Caco-2 (cell line): Measurements from ENCODE around the gene HOXD12. TPM values are rescaled to one million over a fixed set of nuclear protein-coding genes. Genes with fewer than 3 reads are reported as not detected.

Experiments
- BruUV-seq: library from RNA; stranded (reverse); fragments of 400-500 nt; replicated peaks from 2 replicates; lab custom pipeline; 2021; lab: Mats Ljungman, UMichigan
- CTCF ChIA-PET: fragments of 300-600 bp; sonication (Branson Sonifier 250); formaldehyde crosslinking; loops from one replicate; lab custom pipeline; 2022; ENCODE audit warnings: antibody characterized with exemption; lab: Charles Lee
- POLR2A ChIA-PET: fragments of 300-600 bp; sonication (Branson Sonifier 250); formaldehyde crosslinking; loops from one replicate; lab custom pipeline; 2022; ENCODE audit warnings: antibody characterized with exemption; lab: Charles Lee
- DNase-seq, 2 experiments: peaks; one replicate each; pipeline versions ENCODE4 v3.0.0 to v3.0.0-alpha.2; 2020 to 2022
- H3K27me3 ChIP-seq: replicated peaks from 2 replicates; pipeline ENCODE4 v1.6.0; 2011; ENCODE audit warnings: low read length; ENCODE audit not compliant: control insufficient read depth, insufficient read depth
- H3K36me3 ChIP-seq: 2 replicates; pipeline ENCODE4 v1.5.1; 2011; ENCODE audit warnings: low read length; ENCODE audit not compliant: control insufficient read depth, insufficient read depth
- H3K4me1 ChIP-seq: fragments of 250-450 bp; sonication (Bioruptor Pico); 2 replicates; pipeline ENCODE4 v1.5.1; 2020; ENCODE audit warnings: mild to moderate bottlenecking
- H3K4me3 ChIP-seq: 2 replicates; pipeline ENCODE4 v1.5.1; 2011; ENCODE audit warnings: low read depth, mild to moderate bottlenecking, control low read depth, low read length
- H3K9me3 ChIP-seq: fragments of 250-450 bp; sonication (Bioruptor Pico); 2 replicates; pipeline ENCODE4 v1.5.1; 2020; ENCODE audit warnings: mild to moderate bottlenecking, moderate library complexity
- H3K27ac Mint-ChIP-seq: one replicate; pipeline ENCODE4 v1.8.0; 2022; ENCODE audit warnings: mixed read lengths; ENCODE audit not compliant: unreplicated experiment
- H3K27me3 Mint-ChIP-seq: one replicate; pipeline ENCODE4 v1.8.0; 2022; ENCODE audit warnings: mixed read lengths; ENCODE audit not compliant: insufficient read depth, unreplicated experiment
- H3K36me3 Mint-ChIP-seq: one replicate; pipeline ENCODE4 v1.8.0; 2022; ENCODE audit warnings: mild to moderate bottlenecking, mixed read lengths; ENCODE audit not compliant: insufficient read depth, unreplicated experiment
- H3K4me1 Mint-ChIP-seq: one replicate; pipeline ENCODE4 v1.8.0; 2022; ENCODE audit warnings: low read depth, mixed read lengths; ENCODE audit not compliant: unreplicated experiment
- H3K4me3 Mint-ChIP-seq: one replicate; pipeline ENCODE4 v1.8.0; 2022; ENCODE audit warnings: mild to moderate bottlenecking, moderate library complexity, mixed read lengths; ENCODE audit not compliant: unreplicated experiment
- H3K9me3 Mint-ChIP-seq: one replicate; pipeline ENCODE4 v1.8.0; 2022; ENCODE audit warnings: mixed read lengths; ENCODE audit not compliant: unreplicated experiment
- CTCF ChIP-seq, 2 experiments: fragments of 200-600 bp in 1 of 2; IDR thresholded peaks; 1 replicate in 1 of 2; 2 replicates in 1 of 2; pipeline versions ENCODE4 v1.5.1 to v1.8.0; 2011 to 2022; ENCODE audit warnings: antibody characterized with exemption in 1 of 2, control low read depth in 1 of 2, inconsistent platforms in 1 of 2, low read depth in 1 of 2, low read length in 1 of 2, mild to moderate bottlenecking in 1 of 2, moderate library complexity in 1 of 2; ENCODE audit not compliant: insufficient read depth in 1 of 2, severe bottlenecking in 1 of 2, unreplicated experiment in 1 of 2
- intact Hi-C: fragments of 100-400 bp; cut with micrococcal nuclease; formaldehyde crosslinking; loops from one replicate; pipeline ENCODE4 v1.10.0; 2022; ENCODE audit not compliant: unreplicated experiment
- total RNA-seq: library from RNA; stranded (reverse); gene quantifications from 2 replicates; pipeline ENCODE4 v1.2.3, GENCODE V29; 2022

Gene HOXD12
- total RNA-seq, 1 experiment from 2014 or later: not detected

- Histone ChIP-seq H3K27me3 (no peaks in the 10 kb centered on the region), H3K4me3 (no peak overlapping the region), H3K36me3 (no peaks in the 10 kb centered on the region), H3K9me3 (no peaks in the 10 kb centered on the region), H3K4me1 (0 out of 2 replicates have a peak, but pooled peaks cover 8% of the 10 kb centered on the region)
- Mint-ChIP-seq H3K4me1 (peaks cover 7% of the 10 kb centered on the region), H3K27me3 (peaks cover 35% of the 10 kb centered on the region), H3K9me3 (no peaks in the 10 kb centered on the region), H3K36me3 (no peaks in the 10 kb centered on the region), H3K27ac (no peak overlapping the region), H3K4me3 (no peak overlapping the region)
- BruUV-seq: no TSS peak
- ChIA-PET CTCF (no interaction called here), POLR2A (no interaction called here)
- intact Hi-C loops: loop anchor here (5.0 kb wide), 1 partner anchor 47 kb away; the partner anchor contains the start of gene HOXD1
- TF ChIP-seq CTCF (IDR thresholded peaks at IDR 0.05; ENCODE audit: insufficient read depth in 1 of 2, low read depth in 1 of 2, low read length in 1 of 2, severe bottlenecking in 1 of 2, unreplicated experiment in 1 of 2): no peak
- no peak for DNase-seq
Observed at GRCh38 chr2:176139661-176140512, 40.3 kb downstream of the HOXD12 start.

GRCh38 chr2:176140513-176141317, 41.1 kb downstream of the HOXD12 start:
- Mint-ChIP-seq H3K9me3 (no peaks in the 10 kb centered on the region), H3K4me3 (no peak overlapping the region), H3K36me3 (no peaks in the 10 kb centered on the region), H3K27me3 (peaks cover 27% of the 10 kb centered on the region), H3K27ac (no peak overlapping the region), H3K4me1 (peaks cover 7% of the 10 kb centered on the region)
- Histone ChIP-seq H3K27me3 (0 out of 2 replicates have a peak, but pooled peaks cover 1% of the 10 kb centered on the region), H3K9me3 (no peaks in the 10 kb centered on the region), H3K4me3 (no peak overlapping the region), H3K4me1 (0 out of 2 replicates have a peak, but pooled peaks cover 7% of the 10 kb centered on the region), H3K36me3 (no peaks in the 10 kb centered on the region)
- TF ChIP-seq CTCF (IDR thresholded peaks at IDR 0.05; ENCODE audit: insufficient read depth in 1 of 2, low read depth in 1 of 2, low read length in 1 of 2, severe bottlenecking in 1 of 2, unreplicated experiment in 1 of 2): peak in 1 of 2 experiments; percentile 0
- no TSS peak for BruUV-seq
- ChIA-PET CTCF (no interaction called here), POLR2A (no interaction called here)
- intact Hi-C loops: no loop called here
- peak in 1 of 2 experiments; percentile 14 for DNase-seq

- H3K4me3 ChIP-seq: no peak overlapping the region
- no TSS peak for BruUV-seq
- Mint-ChIP-seq H3K36me3 (no peaks in the 10 kb centered on the region), H3K4me3 (no peak overlapping the region), H3K4me1 (no peaks in the 10 kb centered on the region), H3K9me3 (no peaks in the 10 kb centered on the region), H3K27me3 (peaks cover 23% of the 10 kb centered on the region), H3K27ac (no peak overlapping the region)
- no peak for DNase-seq
- TF ChIP-seq CTCF (IDR thresholded peaks at IDR 0.05; ENCODE audit: insufficient read depth in 1 of 2, low read depth in 1 of 2, low read length in 1 of 2, severe bottlenecking in 1 of 2, unreplicated experiment in 1 of 2): no peak
- no peaks in the 10 kb centered on the region for H3K36me3 ChIP-seq
- H3K9me3 ChIP-seq: no peaks in the 10 kb centered on the region
- intact Hi-C loops: no loop called here
- ChIA-PET POLR2A (no interaction called here), CTCF (no interaction called here)
- H3K4me1 ChIP-seq: no peaks in the 10 kb centered on the region
- H3K27me3 ChIP-seq: 0 out of 2 replicates have a peak, but pooled peaks cover 1% of the 10 kb centered on the region
Observed at GRCh38 chr2:176142281-176142680, 42.7 kb downstream of the HOXD12 start.
